Activated gamma-delta T cell treated with Interleukin-2 at 50 U/mL for 16 hours (primary cell): ENCODE data around the gene RETN.
A peak's percentile ranks its signal among the peaks of the same experiment; 100 is the strongest.

ENCODE experiments used
- DNase-seq: peaks from one replicate; pipeline ENCODE4 v3.0.0-alpha.2; 2020

RETN gene

DNA sequence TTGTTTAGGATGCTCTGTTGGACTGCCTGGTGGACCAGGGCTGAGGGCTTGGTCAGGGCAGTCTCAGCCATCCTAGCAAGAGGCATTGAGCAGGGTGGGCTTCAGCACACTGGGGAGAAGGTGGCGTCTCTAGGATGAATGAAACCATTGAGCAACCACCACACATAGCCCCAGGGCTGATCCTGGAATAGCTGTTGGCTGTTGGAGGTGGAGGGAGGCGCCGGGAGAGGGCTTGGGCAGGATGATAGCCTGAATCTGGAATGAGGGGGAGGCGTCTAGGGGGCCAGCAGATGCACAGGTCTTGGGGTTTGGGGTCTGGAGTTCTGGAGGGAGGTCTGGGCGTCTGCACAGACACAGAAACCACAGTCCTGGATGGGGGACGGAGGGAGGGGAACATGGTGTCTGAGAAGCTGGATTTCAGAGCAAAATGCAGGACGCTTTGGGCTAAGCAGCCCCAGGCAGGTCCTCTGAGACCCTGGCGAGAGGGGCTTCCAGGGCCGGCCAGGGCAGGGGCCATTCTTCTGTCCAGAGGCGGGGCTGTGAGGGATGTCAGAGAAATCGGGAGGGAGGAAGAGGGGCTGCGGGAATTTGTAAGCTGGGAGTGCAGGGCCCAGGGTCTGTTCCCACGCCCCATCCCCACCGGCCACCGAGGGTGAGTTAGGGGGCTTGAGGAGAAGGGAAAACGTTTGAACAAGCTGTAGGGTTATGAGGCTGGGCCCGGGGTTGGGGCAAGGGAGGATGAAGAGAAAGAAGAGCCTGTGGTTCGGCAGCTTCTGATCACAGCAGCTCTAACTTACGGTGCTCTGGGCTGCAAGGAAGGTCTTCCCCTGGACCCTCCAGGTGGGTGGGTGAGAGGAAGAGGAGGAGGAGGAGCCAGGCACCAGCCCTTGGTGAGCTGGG is 16.9 kb downstream of the RETN start:
- no peak for DNase-seq

DNA sequence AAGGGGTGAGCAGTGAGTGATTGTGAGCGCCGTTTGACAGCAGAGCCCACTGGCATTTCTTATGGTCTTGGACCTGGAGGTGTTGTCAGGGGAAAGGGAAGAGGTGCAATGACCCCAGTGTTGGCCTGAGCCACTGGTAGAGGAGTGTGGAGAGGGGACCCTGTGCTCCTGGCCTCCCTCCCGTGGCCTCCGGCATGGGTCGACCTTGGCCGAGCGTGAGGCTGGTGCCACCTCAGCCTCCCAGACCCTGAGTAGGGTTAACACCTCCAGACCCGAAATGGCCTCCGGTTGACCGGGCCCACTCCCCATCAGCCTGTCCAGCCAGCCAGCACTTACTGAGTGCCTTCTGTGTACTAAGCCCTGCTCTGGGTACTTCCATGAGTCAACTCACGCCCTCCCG is 18.3 kb downstream of the RETN start:
- DNase-seq, result no peak

DNA sequence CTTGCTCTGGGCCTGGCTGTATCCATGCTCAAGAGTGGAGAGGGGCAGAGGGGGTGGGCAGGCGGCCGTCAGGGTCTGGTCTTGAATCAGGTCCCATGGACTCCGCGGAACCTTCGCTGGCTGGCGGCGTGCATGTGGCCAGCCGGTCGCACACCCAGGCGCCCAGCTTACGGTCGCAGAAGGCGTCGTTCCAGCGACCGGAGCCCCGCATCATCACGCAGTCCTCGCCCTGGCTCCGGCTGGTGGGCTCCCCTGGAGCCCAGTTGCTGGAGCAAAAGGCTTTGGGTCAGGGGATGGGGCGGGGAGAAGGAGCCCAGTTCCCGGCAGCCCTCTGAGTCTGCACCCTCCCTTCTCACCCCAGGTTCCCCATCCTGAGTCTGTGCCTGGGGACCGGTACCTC is 20.3 kb downstream of the RETN start:
- DNase-seq, result no peak

DNA sequence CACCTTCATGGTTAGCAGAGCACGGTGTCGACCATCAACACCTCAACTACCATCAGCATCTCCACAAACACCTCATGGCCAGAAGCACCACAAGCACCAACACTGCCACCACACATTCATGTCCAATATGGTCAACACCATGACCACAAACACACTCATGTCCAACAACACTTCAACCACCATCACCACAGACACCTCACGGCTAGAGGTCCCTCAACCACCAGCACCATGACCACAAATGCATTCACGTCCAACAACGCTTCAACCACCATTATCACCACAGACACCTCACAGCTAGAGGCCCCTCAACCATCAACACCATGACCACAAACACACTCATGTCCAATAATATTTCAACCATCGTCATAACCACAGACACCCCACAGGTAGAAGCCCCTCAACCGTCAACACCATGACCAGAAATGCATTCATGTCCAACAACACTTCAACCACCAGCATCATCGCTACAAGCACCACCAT is 22.0 kb downstream of the RETN start:
- DNase-seq, result peak; percentile 26

DNA sequence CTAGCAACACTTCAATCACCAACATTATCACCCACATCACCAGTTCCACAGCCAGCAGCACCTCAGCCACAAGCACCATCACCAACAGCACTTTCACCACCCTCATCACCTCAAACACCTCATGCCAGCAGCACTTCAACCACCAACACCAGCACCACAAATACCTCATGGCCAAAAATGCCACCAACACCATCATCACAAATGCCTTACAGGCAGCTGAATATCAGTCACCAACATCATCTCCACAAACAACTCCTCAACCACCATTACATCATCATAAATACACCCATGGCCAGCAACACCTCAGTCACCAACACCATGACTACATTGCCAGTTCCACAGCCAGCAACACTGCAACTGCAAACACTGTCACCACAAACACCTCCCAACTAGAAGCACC is 22.6 kb downstream of the RETN start:
- peak; percentile 26 for DNase-seq

DNA sequence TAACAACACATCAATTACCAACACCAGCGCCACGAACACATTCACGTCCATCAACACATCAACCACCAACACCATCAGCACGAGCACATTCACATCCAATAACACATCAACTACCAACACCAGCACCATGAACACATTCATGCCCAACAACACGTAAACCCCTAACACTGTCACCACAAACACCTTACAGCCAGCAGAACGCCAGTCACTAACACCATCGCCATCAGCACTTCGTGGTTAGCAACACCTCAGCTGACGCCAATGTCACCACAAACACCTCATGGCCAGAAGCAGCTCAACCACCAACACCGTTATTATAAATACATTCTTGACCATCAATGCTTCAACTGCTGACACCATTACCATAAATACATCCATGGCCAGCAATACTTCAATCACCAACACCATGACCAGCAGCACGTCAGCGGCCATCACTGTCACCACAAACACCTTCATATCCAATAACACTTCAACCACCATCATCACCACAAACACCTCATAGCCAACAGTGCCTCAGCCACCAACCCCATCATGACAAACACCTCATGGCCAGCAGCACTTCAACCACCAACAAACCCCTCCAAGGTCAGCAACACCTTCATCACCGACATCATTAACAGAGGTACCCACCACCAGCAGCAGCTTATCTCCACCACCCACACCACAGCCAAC is 23.7 kb downstream of the RETN start:
- DNase-seq, result no peak

DNA sequence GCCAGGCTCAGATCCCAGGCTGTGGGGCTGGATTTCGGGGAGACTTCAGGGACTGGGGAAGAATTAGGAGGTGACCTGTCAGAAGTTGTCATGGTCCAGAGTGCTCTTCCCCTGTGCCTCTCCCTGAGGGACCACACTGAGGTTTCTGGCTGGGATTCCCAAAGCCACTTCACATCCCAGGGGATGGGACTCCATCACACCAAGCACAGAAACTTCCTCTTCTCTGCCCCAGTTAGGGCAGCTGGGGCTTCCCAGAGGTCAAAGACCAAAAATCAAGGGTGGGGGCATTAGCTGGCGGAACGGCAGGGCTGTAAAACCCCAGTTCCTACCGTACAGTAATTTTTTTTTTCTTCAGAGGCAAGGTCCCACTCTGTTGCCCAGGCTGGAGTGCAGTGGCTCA is 25.6 kb downstream of the RETN start:
- DNase-seq, result no peak

DNA sequence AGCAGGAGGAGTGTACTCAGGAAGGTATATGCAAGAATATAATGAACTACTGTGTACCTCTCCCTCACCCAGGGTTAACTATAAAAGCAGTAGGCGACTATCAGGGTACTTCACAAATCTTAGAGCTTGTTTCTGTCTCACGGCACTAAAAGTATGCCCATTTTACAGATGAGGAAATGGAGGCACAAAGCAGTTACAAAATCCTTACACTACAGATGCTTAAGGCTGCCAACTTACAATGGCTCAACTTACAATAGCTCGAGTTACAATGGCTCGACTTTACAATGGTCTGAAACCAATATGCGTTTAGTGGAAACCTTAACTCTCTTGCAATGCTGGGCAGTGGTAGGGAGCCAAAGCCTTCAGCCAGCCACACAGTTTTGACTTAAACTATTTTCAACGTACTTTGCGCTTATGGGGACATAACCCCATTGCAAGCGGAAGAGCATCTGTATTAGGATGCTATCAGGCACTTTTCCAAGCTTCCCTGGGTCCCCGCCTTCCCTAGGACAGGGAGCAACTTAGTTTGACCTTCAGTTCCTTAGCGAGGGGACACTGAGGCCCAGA is 29.0 kb downstream of the RETN start:
- DNase-seq, result no peak

DNA sequence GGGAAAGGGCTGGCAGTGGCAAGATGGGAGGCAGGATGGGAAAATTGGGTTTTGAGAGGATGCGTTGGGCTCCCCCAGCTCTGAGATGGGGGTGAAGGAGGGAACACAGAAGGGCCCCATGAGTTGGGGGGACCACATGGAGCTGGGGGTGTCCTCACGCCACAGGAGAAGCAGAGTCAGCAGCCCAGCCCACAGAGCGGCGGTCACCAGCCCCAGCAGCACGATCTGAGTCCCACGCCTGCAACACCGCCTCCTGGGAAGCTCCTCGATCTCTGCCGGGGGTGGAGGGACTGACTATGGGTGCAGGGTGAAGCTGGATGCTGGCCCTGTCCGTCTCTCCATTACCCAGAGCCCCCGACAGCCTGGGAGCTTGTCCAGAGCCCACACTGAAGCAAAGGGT is 29.7 kb downstream of the RETN start:
- no peak for DNase-seq

DNA sequence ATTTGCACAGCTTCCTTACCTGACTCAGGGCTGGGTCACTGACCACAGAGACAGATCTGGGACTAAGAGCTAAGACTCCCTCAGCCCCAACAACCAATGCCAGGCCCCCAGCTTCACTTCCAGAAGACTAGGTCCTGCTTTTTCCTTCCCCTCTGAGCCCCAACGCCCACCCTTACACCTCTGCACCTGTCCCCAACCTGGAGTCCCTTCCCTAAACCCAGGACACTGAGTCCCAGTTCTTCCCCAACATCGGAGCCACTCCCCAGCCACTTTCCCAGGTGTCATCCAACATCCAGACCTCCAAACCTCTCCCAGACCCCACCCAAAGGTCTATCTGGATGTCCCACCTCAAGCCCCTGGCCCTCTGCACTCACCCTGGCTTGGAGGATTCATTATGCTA is 30.2 kb downstream of the RETN start:
- DNase-seq, result no peak

DNA sequence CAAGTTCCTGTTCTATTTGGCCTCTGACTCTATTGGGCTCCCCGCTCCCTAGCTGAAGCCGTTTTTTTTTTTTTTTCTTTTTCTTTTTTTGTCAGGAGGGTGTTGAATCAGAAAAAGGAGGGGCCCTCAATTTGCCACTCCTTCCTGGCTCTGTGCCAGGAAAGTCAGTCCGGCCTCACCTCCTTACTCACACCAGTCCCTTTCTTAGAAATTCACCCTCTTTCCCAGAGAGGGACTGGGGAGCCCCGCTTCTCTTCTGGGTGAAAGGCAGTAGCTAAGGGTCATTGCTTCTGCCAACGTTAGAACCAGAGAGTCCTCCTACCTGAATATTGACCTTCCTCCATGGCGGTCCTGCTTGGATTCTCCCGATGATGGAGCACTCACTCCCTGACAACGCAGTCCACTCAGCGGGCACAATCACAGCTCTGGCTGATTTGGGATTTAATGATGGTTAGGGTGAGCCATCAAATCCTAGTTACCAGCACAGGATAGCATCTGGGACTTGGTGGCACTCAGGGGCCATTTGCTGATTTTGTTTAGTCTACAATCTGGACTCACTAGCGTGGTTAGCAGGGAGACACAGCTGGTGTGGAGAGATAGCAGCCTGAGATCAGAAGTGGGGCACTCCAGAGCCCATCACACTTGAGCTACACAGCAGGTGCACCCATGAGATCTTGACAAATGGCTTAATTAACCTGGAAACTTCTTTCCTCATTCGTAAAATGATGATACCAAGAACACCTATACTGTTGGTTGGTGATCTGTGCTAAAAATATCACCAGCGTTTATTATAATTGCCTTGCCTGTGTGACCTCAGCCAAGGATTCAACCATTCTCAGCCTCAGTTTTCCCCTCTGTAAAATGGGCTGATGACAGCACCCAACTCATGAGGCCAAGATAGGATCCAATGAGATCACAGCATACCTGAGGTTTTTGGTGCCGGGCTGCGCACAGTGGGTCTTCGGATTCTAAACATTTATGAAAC is 30.9 kb downstream of the RETN start:
- no peak for DNase-seq

DNA sequence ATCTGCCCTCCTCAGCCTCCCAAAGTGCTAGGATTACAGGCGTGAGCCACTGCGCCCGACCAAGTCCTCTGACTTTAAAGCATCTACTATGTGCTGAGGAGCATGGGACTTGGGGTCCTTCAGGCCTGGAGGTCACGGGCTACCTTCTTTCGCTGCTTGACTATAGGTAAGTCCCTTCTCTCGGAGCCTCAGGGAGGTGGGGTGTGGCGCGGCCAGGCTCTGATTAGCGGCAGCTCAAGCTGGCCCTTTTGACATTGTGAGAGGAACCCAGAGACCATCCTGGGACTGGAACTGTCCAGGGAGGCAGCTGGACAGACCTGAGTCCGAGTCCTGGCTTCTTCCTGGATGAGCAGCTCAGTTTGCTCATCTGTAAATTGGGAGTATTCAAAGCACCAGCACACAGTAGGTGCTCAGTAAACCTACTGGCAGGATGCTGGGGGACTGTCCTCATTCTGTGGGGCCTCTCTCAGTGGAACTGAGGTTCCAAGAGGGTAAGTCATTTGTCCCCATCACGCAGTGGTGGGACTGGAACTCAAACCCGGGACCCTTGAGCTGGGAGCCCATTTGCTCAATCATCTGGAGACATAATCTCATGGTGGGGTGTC is 32.3 kb downstream of the RETN start:
- no peak for DNase-seq

DNA sequence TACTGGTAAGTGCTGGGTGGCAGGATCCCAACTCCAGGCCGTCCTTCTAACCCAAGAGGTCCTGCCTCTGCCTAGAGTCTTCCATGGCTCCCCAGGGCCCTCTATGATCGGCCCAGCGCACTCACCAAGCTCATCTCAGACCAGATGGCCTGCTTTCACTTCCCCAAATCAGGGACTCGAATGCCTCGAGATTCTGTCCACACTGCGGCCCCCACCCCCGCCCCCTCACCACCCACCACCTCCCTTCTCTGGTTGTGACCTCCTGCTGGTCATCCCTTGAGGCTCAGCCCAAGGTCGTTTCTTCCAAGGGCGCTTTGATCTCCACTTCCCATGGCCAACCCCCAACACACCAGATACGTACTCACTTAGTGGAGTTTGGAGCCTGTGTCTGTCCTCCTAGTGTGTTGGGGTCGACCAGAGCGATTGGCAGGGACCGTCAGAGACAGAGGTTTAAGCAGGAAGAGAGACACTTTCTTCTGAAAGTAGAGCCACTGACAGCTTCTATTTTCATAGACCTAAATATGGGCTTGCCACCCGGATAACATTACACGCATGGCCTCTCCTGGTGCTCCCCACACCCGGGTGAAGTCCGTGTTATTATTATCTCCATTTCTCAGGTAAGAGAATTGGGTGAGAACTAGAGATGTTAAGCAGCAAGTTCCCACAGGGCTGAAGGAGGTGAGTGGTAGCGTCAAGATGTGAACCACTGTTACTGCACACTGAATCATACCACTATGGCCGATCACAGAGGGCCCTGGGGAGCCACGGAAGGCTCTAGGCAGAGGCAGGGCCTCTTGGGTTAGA is 33.0 kb downstream of the RETN start, which contains the start of gene FCER2:
FCER2 (minus strand) TSS at position 478 of the 804 bp plus-strand sequence. CDS start 2,371 bp downstream, outside the sequence.
- DNase-seq, result no peak

DNA sequence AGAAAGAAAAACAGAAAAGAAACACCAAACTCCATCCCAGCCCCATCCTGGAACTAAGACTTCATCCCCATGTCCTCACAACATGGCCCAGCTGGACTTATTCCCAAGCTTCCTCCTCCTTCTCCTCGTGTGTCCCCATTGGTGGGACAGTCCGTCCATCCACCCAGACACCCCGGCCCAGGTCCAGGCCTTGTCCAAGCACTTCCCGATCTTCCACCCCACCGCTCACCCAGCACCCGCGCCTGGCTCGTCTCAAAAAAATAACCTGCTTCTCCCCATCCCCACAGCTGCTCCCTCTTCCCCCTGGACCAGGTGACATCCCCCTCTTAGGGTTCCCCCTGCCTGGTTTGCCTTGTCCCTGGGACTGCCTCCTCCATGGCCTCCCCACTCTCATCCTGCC is 34.5 kb downstream of the RETN start:
- no peak for DNase-seq

DNA sequence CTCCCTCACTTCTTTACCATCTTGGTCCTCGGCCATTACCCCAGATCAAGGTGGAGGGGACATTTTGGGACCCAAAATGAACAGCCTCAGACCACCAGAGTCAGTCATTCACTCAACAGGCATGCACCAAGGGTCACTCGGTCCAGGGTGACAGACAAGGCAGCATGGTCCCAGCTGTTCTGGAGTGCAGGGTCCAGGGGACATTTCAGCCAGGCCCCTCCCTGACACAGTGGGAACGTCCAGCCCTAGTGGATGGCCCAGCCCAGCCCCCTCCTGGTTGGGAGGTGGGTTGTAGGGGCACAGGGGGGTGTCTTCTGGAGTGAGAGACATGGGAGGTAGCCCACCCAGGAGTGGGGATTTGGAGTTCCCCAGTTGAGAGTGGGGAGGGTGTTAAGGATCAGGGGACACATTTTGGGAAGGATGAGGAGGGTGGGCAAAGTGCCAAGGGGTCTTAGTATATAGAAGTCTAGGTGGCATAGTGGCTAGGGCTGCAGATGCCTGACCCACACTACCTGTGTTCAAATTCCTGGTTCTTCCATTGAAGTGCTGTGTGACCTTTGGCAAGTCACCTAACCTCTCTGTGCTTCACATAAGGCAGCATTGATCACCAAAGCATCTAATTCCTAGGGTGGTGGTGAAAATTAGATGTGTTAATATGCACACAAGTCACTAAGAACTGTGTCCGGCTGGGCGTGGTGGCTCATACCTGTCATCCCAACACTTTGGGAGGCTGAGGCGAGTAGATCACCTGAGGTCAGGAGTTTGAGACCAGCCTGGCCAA is 35.6 kb downstream of the RETN start:
- DNase-seq, result no peak

DNA sequence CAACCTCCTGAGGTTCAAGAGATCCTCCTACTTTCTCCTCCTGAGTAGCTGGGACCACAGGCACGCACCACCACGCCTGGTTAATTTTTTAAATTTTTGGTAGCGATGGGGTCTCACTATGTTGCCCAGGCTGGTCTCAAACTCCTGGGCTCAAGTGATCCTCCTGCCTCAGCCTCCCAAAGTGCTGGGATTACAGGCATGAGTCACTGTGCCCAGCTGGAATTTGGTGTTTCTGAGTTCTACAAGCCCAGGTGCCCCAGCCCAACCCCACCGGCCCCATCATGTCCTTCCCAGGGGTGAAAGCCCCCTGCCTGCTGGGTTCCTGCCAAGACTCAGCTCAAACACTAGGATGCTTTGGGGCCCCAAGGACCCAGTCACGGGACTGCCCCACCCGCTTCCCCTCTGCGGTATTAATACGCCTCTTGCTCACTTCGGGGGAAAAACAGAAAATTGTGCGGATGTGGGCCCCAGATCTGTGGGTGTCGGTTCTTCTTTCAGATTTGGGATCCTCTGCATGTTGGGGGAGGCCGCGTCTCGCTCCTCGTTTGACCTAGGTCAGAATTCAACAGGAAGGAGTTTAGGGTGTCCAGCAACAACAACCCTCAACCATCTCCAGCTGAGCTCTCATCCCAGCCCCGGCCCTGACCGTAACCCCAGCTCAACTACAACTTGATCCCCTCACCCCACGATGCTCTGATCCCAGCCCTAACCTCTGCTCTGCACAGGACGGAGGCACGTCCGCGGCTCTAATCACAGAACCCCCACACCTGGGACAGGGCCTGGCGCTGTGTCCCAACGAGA is 36.7 kb downstream of the RETN start:
- peak; percentile 61 for DNase-seq

DNA sequence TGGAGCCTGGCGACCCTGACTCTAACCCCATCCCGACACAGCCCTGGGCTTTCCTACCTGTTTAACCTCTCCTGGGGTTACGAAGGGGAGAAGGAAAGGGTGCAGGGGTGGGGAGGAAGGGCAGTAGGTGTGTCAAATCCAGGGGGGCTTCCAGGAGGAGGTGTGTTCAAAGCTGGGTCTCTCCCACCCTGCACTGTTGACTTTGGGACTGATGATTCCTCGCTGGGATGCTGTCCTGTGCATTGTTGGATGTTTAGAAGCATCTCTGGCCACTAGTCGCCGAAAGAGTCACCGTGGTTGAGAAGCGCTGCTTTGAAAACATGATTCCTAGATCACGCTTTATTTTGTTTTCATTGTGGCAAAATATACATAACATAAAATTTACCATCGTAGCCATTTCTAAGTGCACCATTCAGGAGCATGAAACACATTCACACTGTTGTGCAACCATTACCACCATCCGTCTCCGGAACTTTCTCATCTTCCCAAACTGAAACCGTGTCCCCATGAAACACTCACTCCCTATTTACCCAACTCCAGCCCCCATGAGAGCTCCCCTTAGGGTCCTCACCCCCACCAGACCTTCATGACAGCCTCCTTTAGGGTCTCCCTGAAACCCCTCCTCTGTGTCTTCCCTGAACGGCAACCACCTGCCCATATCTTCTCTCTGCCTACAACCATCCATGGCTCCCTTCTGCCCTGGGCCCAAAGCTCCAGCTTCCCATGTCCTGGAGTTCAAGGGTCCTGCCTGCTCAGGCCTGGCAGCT is 37.5 kb downstream of the RETN start:
- DNase-seq, result no peak

DNA sequence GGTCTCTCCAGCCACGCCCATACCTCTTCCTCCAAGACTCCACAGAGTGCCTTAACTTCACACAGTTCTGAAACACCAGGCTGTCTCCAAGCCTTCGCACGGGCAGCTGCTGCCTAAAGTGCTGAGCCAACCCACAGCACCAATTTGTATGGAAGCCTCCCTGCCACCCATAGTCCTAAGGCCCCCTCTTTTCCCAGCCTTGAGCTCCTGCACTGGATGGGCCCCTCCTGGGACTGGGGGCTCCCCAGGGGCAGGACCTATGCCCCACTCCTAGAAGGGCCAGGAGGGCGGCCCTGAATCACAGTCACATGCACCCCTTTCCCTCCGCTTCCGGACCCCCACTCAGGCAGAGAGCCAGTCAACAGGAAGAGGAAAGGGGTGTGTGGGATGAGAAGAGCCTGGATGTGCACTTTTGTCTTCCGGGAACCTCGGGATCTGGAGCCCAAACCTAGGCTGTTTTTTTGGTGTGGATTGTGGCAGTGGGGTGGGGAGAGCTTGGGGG is 38.2 kb downstream of the RETN start:
- no peak for DNase-seq
